Mesenchymal stem cell (in vitro differentiated cells and primary cell): ENCODE measurements around the gene IL17REL.

Experiments
- DNase-seq: peaks from one replicate; pipeline ENCODE4 v3.0.0-alpha.2; 2013
- H2AFZ ChIP-seq: one replicate; pipeline ENCODE4 v1.6.1; 2013; ENCODE audit warnings: low read depth, mild to moderate bottlenecking, control low read depth, inconsistent platforms, low read length, moderate library complexity
- H2AK5ac ChIP-seq: 2 replicates; pipeline ENCODE4 v1.6.1; 2013; ENCODE audit warnings: low read length, moderate library complexity, mild to moderate bottlenecking, inconsistent platforms; ENCODE audit not compliant: severe bottlenecking
- H2BK120ac ChIP-seq: one replicate; pipeline ENCODE4 v1.6.1; 2013; ENCODE audit warnings: low read depth, mild to moderate bottlenecking, inconsistent platforms, low read length, moderate library complexity
- H2BK12ac ChIP-seq, 2 experiments: one replicate each; pipeline ENCODE4 v1.6.1; 2013; ENCODE audit warnings: inconsistent platforms in 2 of 2, low read length in 2 of 2, mild to moderate bottlenecking in 2 of 2, moderate library complexity in 2 of 2, control low read depth in 1 of 2
- H2BK15ac ChIP-seq: one replicate; pipeline ENCODE4 v1.6.1; 2013; ENCODE audit warnings: mild to moderate bottlenecking, low read depth, inconsistent platforms; ENCODE audit not compliant: poor library complexity, severe bottlenecking
- H2BK5ac ChIP-seq: 2 replicates; pipeline ENCODE4 v1.6.1; 2013; ENCODE audit warnings: low read depth, mild to moderate bottlenecking, low read length, control low read depth, inconsistent platforms; ENCODE audit not compliant: poor library complexity, severe bottlenecking
- H3K14ac ChIP-seq, 2 experiments: one replicate each; pipeline ENCODE4 v1.6.1; 2013; ENCODE audit warnings: inconsistent platforms in 2 of 2, low read length in 2 of 2, control low read depth in 1 of 2, mild to moderate bottlenecking in 1 of 2, moderate library complexity in 1 of 2
- H3K18ac ChIP-seq, 2 experiments: one replicate each; pipeline ENCODE4 v1.6.1; 2013; ENCODE audit warnings: inconsistent platforms in 2 of 2, low read length in 2 of 2, control low read depth in 1 of 2, low read depth in 1 of 2, mild to moderate bottlenecking in 1 of 2
- H3K23ac ChIP-seq, 2 experiments: one replicate each; pipeline ENCODE4 v1.6.1; 2013; ENCODE audit warnings: inconsistent platforms in 2 of 2, low read length in 2 of 2, mild to moderate bottlenecking in 2 of 2, moderate library complexity in 2 of 2, control low read depth in 1 of 2
- H3K27ac ChIP-seq: 2 replicates; pipeline ENCODE4 v1.5.1; 2013; ENCODE audit warnings: mild to moderate bottlenecking, moderate library complexity, low read length, control low read depth, inconsistent platforms; ENCODE audit not compliant: poor library complexity, severe bottlenecking
- H3K27me3 ChIP-seq, 2 experiments: 2 replicates each; pipeline versions ENCODE4 v1.6.1 to v1.7.0; 2013; ENCODE audit warnings: low read length in 2 of 2, mild to moderate bottlenecking in 2 of 2, moderate library complexity in 2 of 2, control low read depth in 1 of 2, inconsistent platforms in 1 of 2; ENCODE audit not compliant: control insufficient read depth in 1 of 2, insufficient read depth in 1 of 2
- H3K36me3 ChIP-seq, 2 experiments: 2 replicates each; pipeline versions ENCODE4 v1.6.1 to v1.7.0; 2013; ENCODE audit warnings: low read length in 2 of 2, control low read depth in 1 of 2, inconsistent platforms in 1 of 2, low read depth in 1 of 2, mild to moderate bottlenecking in 1 of 2; ENCODE audit not compliant: insufficient read depth in 2 of 2, control insufficient read depth in 1 of 2
- H3K4ac ChIP-seq, 2 experiments: one replicate each; pipeline ENCODE4 v1.6.1; 2013; ENCODE audit warnings: inconsistent platforms in 2 of 2, low read length in 2 of 2, mild to moderate bottlenecking in 2 of 2, moderate library complexity in 2 of 2, control low read depth in 1 of 2, low read depth in 1 of 2
- H3K4me1 ChIP-seq: 2 replicates; pipeline ENCODE4 v1.6.1; 2013; ENCODE audit warnings: low read depth, low read length, control low read depth; ENCODE audit not compliant: control insufficient read depth, insufficient read depth
- H3K4me2 ChIP-seq: 2 replicates; pipeline ENCODE4 v1.6.1; 2013; ENCODE audit warnings: low read length, mild to moderate bottlenecking, inconsistent platforms; ENCODE audit not compliant: poor library complexity, severe bottlenecking
- H3K4me3 ChIP-seq, 2 experiments: 2 replicates each; pipeline versions ENCODE4 v1.5.1 to v1.7.0; 2013; ENCODE audit warnings: low read length in 2 of 2, mild to moderate bottlenecking in 2 of 2, control low read depth in 1 of 2, low read depth in 1 of 2; ENCODE audit not compliant: insufficient read depth in 1 of 2
- H3K79me1 ChIP-seq: replicated peaks from 2 replicates; pipeline ENCODE4 v1.6.1; 2013; ENCODE audit warnings: mild to moderate bottlenecking, control low read depth, low read length, inconsistent platforms; ENCODE audit not compliant: poor library complexity, severe bottlenecking
- H3K9ac ChIP-seq: 2 replicates; pipeline ENCODE4 v1.7.0; 2013; ENCODE audit warnings: mild to moderate bottlenecking, low read length, moderate library complexity
- H3K9me3 ChIP-seq: 2 replicates; pipeline ENCODE4 v1.7.0; 2013; ENCODE audit warnings: mild to moderate bottlenecking, low read length; ENCODE audit not compliant: control insufficient read depth
- H4K8ac ChIP-seq: one replicate; pipeline ENCODE4 v1.6.1; 2013; ENCODE audit warnings: inconsistent platforms, mild to moderate bottlenecking, low read length, moderate library complexity
- H4K91ac ChIP-seq: one replicate; pipeline ENCODE4 v1.6.1; 2013; ENCODE audit warnings: mild to moderate bottlenecking, low read length, inconsistent platforms
- WGBS: methylation state at CpG from one replicate; pipeline ENCODE4 v1.1.7; 2013; ENCODE audit warnings: mixed read lengths; 5-methylcytosine and 5-hydroxymethylcytosine counted together

Gene IL17REL

DNA sequence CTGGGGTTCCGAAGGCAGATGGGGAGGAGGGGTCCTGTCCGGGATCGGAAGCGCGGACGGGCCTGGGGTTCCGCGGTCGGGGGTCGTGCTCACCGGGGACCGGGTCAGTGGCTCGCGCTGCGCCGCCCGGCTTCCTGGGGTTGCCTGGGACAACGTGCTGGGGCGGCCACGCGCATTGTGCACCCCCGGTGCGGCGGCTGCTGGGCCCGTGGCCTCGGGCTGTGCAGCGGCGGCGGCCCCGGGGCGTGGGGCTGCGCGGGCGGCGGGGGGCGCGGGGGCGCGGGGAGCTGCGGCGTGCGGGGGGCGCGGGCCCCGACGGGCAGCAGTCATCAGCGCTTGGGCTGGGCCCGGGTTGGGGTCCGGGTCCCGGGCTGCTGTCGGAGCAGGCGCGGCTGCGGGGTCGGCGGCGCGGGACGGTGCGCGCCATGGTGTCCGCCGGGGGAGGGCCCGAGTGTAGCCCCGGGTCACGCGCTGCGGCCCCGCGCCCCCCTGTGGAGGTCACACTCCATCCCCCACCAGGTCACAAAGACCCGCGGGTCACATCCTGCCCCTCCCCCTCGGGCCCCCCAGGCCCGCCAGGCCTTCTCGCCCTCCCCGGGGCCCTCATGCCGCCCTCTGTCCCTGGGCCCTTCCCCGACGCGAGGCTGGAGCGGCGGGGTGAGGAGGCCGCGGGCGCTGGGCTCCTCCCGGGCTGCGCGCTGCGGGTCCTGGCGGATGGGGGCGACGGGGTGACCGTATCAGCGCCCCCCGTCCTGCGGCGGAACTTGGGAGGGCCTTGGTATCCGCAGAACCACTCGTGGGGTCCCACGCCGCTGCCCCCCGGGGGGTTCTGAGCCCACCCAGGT, 45.7 kb upstream of the IL17REL start, which contains the start of gene TTLL8:
TSS of gene TTLL8 (minus strand) at position 238 of the 845 bp plus-strand sequence.
- no peak within 1 kb of the TSS for H3K4ac ChIP-seq
- no peak within 1 kb of the TSS for H2BK15ac ChIP-seq
- H3K27ac ChIP-seq: no peak within 1 kb of the TSS
- peak within 1 kb of the TSS; percentile 19 for H4K8ac ChIP-seq
- H2BK12ac ChIP-seq: no peak within 1 kb of the TSS
- H3K9me3 ChIP-seq: peaks cover 10% of the 10 kb centered on the region
- no peak within 1 kb of the TSS for H2BK5ac ChIP-seq
- H3K14ac ChIP-seq: peak within 1 kb of the TSS in 1 of 2 experiments; percentile 20
- H3K4me1 ChIP-seq: peaks cover 12% of the 10 kb centered on the region
- peaks cover 35 to 58% of the 10 kb centered on the region in 2 experiments for H3K27me3 ChIP-seq
- H3K9ac ChIP-seq: no peak within 1 kb of the TSS
- H2AFZ ChIP-seq: no peak within 1 kb of the TSS
- DNase-seq: no peak
- H2BK120ac ChIP-seq: no peak within 1 kb of the TSS
- no peak within 1 kb of the TSS for H3K23ac ChIP-seq
- no peaks in the 10 kb centered on the region for H3K36me3 ChIP-seq
- H3K18ac ChIP-seq: peak within 1 kb of the TSS in 1 of 2 experiments; percentile 69
- WGBS: 19% methylated on average over 52 of the region's 102 CpGs
- no peaks in the 10 kb centered on the region for H3K79me1 ChIP-seq
- H2AK5ac ChIP-seq: no peak within 1 kb of the TSS
- no peak within 1 kb of the TSS for H3K4me3 ChIP-seq
- H4K91ac ChIP-seq: no peak within 1 kb of the TSS
- peak within 1 kb of the TSS; percentile 5 for H3K4me2 ChIP-seq

GRCh38 chr22:50057278-50058060, 44.9 kb upstream of the IL17REL start:
- no peak overlapping the region for H3K4me3 ChIP-seq

GRCh38 chr22:50056214-50056972, 43.8 kb upstream of the IL17REL start:
- Histone ChIP-seq H2AFZ (no peak overlapping the region), H3K23ac (no peak overlapping the region), H3K4me3 (no peak overlapping the region), H2BK15ac (no peak overlapping the region), H3K14ac (no peak overlapping the region), H3K9ac (no peak overlapping the region), H3K4me2 (no peak overlapping the region), H3K27ac (no peak overlapping the region), H4K8ac (no peak overlapping the region), H4K91ac (no peak overlapping the region), H2BK120ac (no peak overlapping the region), H2BK5ac (no peak overlapping the region), H3K36me3 (no peaks in the 10 kb centered on the region), H3K79me1 (no peaks in the 10 kb centered on the region), H2BK12ac (no peak overlapping the region), H3K4me1 (peaks cover 12% of the 10 kb centered on the region), H3K18ac (no peak overlapping the region), H3K9me3 (peaks cover 26% of the 10 kb centered on the region), H3K4ac (no peak overlapping the region), H3K27me3 (peaks cover 32 to 49% of the 10 kb centered on the region in 2 experiments), H2AK5ac (no peak overlapping the region)
- WGBS: 86% methylated on average over 30 of the region's 34 CpGs
- no peak for DNase-seq

More at GRCh38 chr22:50057278-50058060, 44.9 kb upstream of the IL17REL start:
- Histone ChIP-seq H3K27me3 (peaks cover 35 to 53% of the 10 kb centered on the region in 2 experiments), H2BK120ac (no peak overlapping the region), H3K79me1 (no peaks in the 10 kb centered on the region), H3K36me3 (no peaks in the 10 kb centered on the region), H3K18ac (no peak overlapping the region), H4K8ac (no peak overlapping the region), H2BK15ac (no peak overlapping the region), H3K4ac (no peak overlapping the region), H3K4me1 (peaks cover 12% of the 10 kb centered on the region), H3K23ac (no peak overlapping the region), H3K9ac (no peak overlapping the region), H4K91ac (no peak overlapping the region), H3K27ac (no peak overlapping the region), H2BK12ac (no peak overlapping the region), H2BK5ac (no peak overlapping the region), H2AFZ (no peak overlapping the region), H3K9me3 (peaks cover 17% of the 10 kb centered on the region), H2AK5ac (no peak overlapping the region), H3K14ac (no peak overlapping the region), H3K4me2 (no peak overlapping the region)
- 95% methylated on average over 14 of the region's 14 CpGs for WGBS
- DNase-seq: no peak
